ENCODE measurements around the gene PRSS33.

DNA sequence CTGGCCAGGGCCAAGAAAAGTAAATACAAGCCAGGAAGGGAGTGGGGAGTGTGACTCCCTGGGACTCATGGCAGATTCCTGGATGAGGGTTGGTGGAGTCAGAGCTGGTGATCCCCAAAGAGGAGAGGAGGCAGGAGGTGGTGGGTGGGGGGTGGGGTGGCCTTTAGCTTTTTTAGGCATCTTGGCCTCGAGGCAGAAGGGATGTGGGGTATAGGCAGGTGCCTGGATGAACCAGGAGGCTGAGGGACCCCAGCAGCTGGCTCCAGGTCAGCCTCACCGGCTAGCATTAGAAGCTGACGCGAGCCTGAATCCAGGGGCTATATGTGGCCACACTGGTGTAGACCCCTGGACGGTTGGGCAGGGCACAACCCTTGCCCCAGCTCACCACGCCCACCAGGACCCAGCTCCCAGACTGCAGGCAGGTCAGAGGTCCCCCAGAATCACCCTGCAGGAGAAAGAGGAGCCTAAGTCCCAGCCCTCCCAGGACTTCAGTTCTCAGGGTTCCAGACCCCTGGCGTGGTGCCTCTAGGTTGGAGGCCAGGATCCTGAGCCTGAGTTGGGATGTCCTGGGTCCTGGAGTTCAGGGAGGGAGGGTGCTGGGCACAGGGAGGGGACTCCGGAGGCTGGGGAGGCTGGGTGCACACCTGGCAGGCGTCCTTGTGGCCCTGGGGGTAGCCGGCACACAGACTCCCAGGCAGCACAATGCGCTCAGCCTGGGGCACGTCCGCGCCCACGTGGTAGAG, 2.8 kb downstream of the PRSS33 start:
- TF ChIP-seq POLR2A (IDR thresholded peaks at IDR 0.05; ENCODE audit: low read depth, low read length) (no peak), POLR2AphosphoS5 (IDR thresholded peaks at IDR 0.05; ENCODE audit: low read depth, low read length) (no peak), PAX5 (IDR thresholded peaks at IDR 0.05; ENCODE audit: insufficient read depth, low read length, severe bottlenecking) (no peak), SPI1 (IDR thresholded peaks at IDR 0.05; ENCODE audit: low read depth, low read length) (no peak), TAF1 (IDR thresholded peaks at IDR 0.05; ENCODE audit: low read depth, low read length) (no peak), POU2F2 (IDR thresholded peaks at IDR 0.05; ENCODE audit: low read depth, low read length) (no peak)

Data from GM12891 (cell line).